HG03571 (cell line): ENCODE data around the gene YJEFN3.

Source experiments
- ATAC-seq: cut with Tn5 transposase; IDR thresholded peaks from one replicate; pipeline ENCODE4 v1.9.1; 2021; ENCODE audit not compliant: unreplicated experiment

The YJEFN3 gene

GRCh38 chr19:19517235-19517619 lies 11.5 kb upstream of the YJEFN3 start:
- ATAC-seq, result no peak

- ATAC-seq, result no peak
Measured at GRCh38 chr19:19520989-19521388, 7.7 kb upstream of the YJEFN3 start.

DNA sequence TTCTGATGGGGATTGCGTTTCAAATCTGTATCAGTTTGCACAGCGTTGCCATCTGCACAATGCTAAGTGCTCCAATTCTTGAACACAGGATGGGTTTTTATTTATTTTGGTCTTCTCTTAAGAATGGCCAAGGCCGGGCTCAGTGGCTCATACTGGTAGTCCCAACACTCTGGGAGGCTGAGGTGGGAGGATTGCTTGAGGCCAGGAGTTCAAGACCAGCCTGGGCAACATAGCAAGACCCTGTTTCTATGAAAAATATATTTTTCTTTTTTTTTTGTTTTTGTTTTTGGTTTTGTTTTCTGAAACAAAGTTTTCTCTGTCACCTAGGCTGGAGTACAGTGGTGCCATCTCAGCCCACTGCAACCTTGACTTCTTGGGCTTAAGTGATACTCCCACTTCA lies 5.5 kb upstream of the YJEFN3 start:
- ATAC-seq, result no peak

GRCh38 chr19:19524053-19524452 lies 4.7 kb upstream of the YJEFN3 start:
- no peak for ATAC-seq

- no peak for ATAC-seq
Measured at GRCh38 chr19:19525611-19526380, 2.9 kb upstream of the YJEFN3 start.

DNA sequence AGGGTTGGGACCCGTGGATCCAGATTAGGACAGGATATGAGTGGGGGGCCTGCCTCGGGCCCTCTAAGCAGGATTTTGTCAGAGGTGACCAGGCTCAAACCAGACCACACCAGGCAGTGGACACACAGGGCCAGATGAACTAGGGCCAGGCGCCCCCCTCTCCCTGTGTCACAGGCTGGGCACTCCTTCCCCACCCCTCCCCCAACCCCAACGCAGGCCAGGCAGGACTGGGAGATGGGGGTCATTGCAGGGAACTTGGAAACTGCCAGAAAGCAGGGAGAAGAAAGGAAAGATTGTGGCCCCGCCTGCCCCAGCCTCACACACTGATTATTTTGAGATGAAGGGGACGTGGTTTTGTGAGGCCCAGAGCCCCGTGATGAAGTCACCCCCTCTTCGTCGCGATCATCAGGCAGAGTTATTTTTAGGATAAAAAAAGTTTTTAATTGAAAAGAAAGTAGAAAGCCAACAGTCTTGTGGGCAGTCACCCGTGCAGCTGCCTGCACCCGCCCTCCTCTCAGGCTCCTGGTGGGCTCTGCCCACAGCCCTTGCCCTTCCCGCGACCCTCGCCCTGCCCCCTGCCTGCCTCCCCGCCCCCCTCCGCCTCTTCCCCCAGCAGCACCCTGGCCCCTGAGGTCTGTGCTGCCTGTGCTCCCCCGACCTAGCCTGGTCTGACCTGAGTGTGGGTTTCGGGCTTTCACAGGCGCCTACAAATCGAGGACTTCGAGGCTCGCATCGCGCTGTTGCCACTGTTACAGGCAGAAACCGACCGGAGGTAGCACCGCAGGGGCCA lies 1.9 kb upstream of the YJEFN3 start:
- ATAC-seq, result no peak

DNA sequence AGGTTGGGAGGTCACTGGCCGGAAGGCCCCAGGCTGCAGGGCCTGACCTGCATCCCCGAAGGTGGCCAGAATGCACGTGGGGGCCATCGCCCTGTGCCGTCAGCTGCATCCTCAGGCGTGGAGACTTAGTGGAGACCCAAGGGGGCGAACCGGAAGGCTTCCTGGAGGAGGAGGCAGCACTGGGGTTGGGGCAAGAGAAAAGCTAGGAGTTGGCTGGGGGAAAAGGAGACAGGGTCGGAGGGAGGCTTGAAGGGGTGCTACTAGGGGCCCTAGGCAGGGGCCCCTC lies 1.4 kb upstream of the YJEFN3 start:
- ATAC-seq, result no peak

DNA sequence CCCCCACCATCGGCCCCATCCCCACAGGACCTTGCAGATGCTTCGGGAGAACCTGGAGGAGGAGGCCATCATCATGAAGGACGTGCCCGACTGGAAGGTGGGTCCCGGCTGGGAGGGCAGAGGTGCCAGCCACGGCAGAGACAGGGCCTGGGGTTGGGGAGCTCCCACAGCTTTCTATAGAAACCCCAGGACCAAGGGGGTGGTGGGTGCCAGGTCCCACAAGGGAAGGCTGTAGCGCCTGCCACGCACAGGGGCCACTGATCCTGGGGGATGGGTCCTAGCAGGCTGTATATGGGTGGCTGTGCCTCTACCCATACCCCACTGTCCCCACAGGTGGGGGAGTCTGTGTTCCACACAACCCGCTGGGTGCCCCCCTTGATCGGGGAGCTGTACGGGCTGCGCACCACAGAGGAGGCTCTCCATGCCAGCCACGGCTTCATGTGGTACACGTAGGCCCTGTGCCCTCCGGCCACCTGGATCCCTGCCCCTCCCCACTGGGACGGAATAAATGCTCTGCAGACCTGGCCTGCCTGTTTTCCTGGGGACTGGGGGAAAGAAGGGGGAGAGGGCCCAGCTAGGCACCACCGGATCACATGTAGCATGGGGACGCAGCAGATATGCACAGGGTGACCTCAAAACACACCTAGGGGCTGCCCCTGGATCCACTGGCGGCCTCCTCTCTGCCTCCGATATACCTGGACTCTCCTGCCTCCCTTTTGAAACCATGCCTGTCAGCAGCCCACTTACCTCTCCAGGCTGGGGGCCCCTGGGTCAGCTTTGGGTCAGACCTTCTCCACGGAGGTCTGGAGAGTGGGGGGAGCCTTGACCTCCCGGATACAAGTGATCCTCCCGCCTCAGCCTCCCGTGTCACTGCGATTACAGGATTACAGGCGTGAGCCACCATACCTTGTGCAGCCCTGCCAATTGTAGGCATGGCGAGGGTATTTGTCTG lies 761 bp upstream of the YJEFN3 start:
- ATAC-seq, result no peak

- no peak for ATAC-seq
Measured at GRCh38 chr19:19529783-19530422, 1.2 kb downstream of the YJEFN3 start.

GRCh38 chr19:19530423-19530804 lies 1.7 kb downstream of the YJEFN3 start:
- no peak for ATAC-seq

GRCh38 chr19:19530889-19531288 lies 2.2 kb downstream of the YJEFN3 start:
- no peak for ATAC-seq

- ATAC-seq, result no peak
Measured at GRCh38 chr19:19531951-19532805, 3.5 kb downstream of the YJEFN3 start.

GRCh38 chr19:19532806-19533701 lies 4.3 kb downstream of the YJEFN3 start:
- no peak for ATAC-seq

DNA sequence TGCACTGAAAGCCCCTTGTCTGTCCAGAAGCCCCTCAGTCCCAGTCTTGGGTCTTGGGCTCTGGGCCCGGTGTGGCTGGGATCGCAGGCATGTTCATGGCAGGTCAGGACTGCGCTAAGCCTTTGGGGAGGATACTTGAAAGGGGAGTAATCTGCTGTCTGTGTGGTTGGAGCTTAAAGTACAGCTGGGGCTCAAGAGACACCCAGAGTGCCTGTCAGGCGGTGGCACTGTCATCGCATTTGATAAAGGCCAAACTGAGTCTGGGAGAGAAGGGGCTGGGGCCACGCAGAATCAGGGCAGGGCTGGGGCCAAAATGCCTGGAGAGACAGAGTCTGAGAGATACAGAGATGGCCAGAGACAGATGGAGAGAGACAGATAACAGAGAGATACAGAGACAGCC lies 5.1 kb downstream of the YJEFN3 start:
- no peak for ATAC-seq

- ATAC-seq, result no peak
Measured at GRCh38 chr19:19534556-19535265, 6.0 kb downstream of the YJEFN3 start.

DNA sequence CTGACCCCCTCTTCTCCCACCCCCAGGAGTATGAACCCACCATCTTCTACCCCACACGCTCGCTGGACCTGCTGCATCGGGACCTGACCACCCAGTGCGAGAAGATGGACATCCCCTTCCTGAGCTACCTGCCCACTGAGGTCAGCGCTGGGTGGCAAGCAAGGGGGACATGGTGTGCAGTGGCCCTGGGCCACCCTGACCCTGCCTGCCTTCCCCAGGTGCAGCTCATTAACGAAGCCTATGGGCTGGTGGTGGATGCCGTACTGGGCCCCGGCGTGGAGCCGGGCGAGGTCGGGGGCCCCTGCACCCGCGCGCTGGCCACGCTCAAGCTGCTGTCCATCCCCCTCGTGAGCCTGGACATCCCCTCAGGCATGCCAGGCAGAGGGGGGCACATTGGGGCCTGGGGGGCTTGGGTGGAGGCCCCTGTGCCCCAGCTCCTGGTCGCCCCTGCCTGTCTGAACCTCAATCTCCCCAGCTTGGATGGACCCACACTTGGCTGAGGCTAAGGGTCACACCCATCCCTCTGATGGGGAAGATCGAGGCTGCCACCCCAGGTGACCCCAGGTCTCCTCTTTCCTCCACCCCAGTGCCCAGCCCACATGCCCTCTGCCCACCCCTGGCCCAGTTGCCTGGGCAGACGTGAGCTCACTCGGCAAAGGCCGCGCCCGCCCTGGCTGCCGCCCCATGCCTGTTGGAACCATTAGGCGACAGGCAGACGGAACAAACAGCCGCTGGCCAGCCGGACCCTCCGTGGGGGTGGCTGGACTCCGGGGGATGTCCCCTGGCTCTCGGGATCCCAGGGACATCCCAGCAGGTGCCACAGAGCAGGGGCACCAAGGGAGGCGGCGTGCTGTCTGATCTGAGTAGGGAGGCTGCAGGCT lies 6.8 kb downstream of the YJEFN3 start:
- no peak for ATAC-seq
